HG03575 (cell line): ENCODE data around the gene POU4F2.
"Not testable (repeated sequence)": the region's sequence is repeated elsewhere in the genome, so short reads cannot be mapped to it uniquely, and the experiment has no call there.

Experiments used
- ATAC-seq: cut with Tn5 transposase; IDR thresholded peaks from one replicate; pipeline ENCODE4 v1.9.1; 2021; ENCODE audit not compliant: unreplicated experiment, insufficient number of reproducible peaks, low FRiP score; ENCODE audit errors: extremely low read depth

POU4F2 gene

GRCh38 chr4:146649232-146649631, 10.5 kb downstream of the POU4F2 start:
- no peak for ATAC-seq

GRCh38 chr4:146650034-146650433, 11.3 kb downstream of the POU4F2 start:
- no peak for ATAC-seq

- no peak for ATAC-seq
Observed at GRCh38 chr4:146654687-146655520, 16.2 kb downstream of the POU4F2 start.

GRCh38 chr4:146655521-146655856, 16.8 kb downstream of the POU4F2 start:
- ATAC-seq = no peak

GRCh38 chr4:146661367-146661766, 22.7 kb downstream of the POU4F2 start:
- no peak for ATAC-seq

GRCh38 chr4:146663968-146664311, 25.2 kb downstream of the POU4F2 start:
- not testable (repeated sequence) for ATAC-seq

GRCh38 chr4:146674829-146675570, 36.3 kb downstream of the POU4F2 start:
- no peak for ATAC-seq
